HG03565 (cell line): ENCODE results near the gene FOXL3.
"Not testable (repeated sequence)": the region's sequence is repeated elsewhere in the genome, so short reads cannot be mapped to it uniquely, and the experiment has no call there.

Source experiments
- ATAC-seq: cut with Tn5 transposase; IDR thresholded peaks from one replicate; pipeline ENCODE4 v1.9.1; 2021; ENCODE audit warnings: mild to moderate bottlenecking, moderate library complexity; ENCODE audit not compliant: unreplicated experiment

Gene FOXL3

DNA sequence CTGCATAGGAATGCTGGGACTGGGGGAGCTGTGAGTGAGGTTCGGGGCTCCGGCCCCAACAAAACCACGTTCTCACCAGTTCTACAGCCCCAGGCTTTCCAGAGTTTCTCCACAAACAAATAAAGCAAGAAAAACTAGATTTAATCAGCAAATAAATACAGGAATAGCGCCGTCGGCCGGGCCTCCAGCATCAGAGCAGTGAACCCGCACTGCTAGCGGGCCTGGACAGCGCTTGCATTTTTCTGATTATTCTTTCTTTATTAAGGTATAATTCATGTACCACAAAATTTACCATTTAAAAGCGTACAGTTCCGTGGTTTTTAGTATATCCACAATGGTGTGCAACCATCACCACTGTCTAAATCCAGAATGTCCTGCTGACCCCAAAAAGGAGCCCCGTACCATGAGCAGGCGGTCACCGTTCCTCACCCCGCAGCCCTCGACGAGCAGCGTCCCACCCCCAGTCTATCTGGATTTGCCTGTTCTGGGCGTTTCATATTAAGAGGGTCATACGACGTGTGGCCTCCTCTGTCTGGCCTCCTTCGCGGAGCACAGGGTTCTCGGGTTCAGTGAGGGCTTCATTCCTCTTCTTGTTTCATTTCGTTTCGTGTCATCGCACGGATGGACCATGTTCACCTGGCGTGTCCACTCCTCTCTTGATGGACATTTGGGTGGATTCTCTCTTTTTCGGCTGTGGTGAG, 35.5 kb upstream of the FOXL3 start:
- ATAC-seq = no peak

DNA sequence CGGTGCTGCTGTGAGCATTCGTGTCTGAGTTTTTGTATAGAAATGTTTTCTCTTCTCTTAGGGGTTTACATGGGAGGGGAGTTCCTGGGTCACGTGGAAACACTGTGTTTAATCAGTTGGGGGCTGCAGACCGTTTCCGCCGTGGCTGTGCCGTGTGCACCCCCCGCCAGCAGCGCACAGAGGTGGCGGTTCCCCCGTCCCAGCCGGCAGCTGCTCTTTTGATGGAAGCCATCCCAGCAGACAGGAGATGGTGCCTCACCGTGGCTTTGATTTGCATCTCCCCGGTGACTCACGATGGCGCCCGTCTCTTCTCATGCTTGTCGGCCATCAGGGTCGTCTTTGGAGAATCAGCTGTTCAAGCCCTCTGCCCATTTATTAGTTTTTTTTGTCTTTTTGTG, 34.9 kb upstream of the FOXL3 start:
- ATAC-seq = no peak

- no peak for ATAC-seq
Observed at GRCh38 chr7:255721-256361, 34.1 kb upstream of the FOXL3 start.

DNA sequence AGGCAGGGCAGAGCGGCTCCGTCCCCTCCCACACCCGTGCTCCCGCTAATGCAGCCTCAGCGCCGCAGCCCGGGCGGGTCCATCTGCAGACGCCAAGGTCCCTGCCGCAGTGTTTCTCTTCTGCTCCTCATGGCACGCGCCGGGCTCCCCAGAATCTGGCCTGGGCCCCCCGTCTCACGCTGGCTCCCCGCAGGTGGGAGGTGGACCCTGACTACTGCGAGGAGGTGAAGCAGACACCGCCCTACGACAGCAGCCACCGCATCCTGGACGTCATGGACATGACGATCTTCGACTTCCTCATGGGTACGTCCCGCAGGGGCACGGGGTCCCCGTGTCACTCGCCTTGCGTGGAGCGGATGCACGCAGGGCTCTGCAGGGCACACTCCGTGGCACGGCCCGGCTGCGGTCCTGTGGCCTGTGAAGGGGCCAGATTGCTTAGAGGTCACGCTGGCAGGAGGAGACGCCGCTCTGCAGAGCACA, 33.5 kb upstream of the FOXL3 start:
- no peak for ATAC-seq

GRCh38 chr7:256981-257646, 32.9 kb upstream of the FOXL3 start:
- ATAC-seq = no peak

DNA sequence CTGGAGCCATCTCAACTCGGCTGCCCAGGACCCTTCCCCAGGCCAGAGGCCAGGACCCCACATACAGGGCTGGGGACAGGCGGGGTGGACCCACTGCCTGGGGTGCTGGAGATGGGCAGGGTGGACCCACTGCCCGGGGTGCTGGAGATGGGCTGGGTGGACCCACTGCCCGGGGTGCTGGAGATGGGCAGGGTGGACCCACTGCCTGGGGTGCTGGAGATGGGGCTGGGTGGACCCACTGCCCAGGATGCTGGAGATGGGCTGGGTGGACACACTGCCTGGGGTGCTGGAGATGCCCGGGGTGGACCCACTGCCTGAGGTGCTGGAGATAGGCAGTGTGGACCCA, 32.4 kb upstream of the FOXL3 start:
- no peak for ATAC-seq

DNA sequence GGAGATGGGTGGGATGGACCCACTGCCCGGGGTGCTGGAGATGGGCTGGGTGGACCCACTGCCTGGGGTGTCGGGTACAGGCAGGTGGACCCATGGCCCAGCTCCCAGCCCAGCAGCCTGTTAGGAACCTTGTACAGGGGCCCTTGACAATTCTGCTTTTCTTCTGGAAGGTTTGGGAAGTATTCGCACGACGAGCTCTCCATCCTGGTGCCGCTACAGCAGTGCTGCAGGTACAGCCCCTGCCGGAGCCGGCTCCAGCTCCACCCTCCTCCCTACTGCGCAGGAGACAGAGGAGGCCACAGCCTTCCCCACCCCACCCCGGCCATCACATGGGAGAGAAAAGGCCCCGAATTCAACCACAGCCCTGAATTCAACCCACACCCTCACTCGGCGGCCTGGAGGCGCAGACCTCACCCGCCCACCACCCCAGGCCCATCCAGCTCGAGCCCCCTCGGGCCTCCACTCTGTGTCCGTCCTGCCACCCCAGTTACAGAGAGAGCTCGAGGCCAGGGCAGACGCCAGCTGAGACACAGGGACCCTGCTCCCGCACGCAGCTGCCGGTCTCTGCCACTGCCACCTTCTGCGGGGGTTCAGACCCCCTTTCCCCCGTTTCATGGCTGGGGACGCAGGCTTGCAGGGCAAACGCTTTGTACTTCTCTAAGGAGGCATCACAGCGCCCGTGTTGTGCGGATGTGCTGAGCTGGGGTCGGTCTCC, 31.3 kb upstream of the FOXL3 start:
- ATAC-seq = no peak

- ATAC-seq = no peak
Observed at GRCh38 chr7:259191-259505, 30.8 kb upstream of the FOXL3 start.

DNA sequence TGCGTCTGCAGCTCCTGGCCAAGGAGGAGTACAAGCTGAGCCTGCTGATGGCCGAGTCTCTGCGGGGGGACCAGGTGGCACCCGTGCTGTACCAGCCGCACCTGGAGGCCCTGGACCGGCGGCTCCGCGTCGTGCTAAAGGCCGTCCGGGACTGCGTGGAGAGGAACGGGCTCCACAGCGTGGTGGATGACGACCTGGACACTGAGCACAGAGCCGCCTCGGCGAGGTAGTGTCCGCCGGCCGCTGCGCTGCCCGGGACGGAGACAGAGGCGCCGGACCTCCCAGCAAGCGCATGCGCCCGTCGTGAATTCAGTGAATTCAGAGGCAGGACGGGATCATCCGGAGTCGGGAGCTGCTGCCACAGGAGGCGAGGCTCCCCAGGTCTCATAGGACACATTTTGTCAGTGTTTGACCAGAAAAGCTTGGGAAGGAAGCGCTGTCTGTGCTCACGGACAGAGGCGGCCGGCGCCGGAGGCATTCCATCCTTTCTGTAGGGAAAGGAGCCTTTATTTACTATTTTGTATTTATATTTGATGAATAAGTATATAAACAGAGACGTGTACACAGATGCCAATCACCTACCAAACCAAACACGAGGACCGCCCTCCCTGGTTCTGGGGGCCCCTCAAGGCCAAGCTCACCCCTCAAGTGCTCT, 30.1 kb upstream of the FOXL3 start:
- ATAC-seq = no peak

DNA sequence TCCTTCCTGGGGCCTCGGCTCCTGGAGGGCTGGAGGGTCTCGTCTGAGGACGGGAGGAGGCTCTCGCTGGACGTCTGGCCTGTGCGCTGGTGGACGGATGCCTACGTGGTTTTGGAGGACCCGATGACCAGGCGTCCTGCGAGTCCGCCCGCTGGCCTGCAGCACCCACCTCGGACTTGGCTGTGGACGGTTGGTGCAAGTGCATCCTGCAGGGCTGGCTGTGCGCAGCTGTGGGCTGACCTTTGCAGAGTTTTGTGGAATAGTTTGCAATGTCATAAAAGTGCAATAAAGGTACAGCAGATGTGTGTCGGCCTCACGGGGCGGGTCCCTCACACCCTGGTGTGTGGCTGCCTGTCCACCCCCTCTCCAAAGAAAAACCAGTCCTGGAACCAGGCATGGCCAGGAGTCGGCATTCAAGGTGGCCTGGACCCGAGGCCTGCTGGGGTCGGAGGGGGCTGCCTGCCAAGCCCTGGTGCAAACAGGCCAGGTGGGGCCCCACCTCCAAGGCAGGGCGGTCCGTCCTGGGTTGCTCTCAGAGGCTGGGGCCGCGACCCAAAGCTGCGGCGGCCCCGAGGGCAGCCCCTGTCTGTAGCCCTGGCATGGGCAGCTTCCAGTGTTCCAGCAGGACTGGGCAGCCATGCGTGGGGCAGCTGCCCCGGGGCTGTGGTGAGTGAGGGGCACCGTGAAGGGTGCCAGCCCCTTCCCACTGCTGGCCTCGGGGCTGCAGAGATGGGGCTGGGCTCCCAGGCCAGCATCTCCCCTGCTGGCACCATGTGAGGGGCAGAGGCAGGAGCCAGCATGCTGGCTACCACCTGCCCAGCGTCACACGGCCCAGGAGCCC, 29.3 kb upstream of the FOXL3 start:
- ATAC-seq = no peak

DNA sequence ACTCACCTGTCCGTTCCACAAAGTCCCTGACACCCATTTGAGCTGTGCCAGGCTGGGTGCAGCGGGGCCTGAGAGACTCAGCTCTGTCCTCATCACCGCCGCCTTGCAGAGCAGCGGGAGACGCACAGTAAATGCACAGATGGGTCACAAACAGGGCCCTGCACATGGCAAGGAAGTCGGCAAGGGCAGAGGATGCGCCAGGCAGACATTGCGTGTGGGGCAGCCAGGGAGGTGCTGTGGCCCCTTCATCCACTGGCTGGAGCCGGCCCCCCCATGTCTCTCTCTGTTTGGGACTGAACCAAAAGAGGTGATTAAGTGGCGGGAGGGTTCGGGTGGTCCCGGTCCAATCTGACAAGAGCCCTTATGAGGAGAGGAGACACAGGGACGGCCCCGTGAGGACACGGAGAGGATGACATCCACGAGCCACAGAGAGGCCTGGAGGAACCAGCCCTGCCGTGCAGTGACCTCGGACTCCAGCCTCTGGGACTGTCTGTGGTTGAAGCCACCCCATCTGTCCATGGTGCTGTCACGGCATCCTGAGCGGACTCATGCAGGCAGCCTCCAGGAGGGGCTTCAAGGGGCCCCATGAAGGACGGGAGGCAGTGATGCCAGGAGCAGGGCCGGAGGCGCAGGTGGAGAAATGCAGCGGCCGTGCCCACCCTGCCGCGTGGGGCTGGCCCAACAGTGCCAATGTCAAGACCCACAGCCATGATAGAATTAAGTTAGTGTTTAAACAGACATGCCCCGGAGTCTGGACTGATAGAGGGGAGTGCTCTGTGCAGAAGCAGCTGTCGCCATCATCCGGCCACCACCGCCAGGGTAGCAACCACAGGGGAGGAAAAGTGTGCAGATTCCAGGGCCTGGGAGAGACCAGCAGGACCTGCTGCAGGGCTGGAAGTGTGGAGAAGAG, 28.4 kb upstream of the FOXL3 start:
- no peak for ATAC-seq

GRCh38 chr7:262251-262572, 27.8 kb upstream of the FOXL3 start:
- ATAC-seq = no peak

DNA sequence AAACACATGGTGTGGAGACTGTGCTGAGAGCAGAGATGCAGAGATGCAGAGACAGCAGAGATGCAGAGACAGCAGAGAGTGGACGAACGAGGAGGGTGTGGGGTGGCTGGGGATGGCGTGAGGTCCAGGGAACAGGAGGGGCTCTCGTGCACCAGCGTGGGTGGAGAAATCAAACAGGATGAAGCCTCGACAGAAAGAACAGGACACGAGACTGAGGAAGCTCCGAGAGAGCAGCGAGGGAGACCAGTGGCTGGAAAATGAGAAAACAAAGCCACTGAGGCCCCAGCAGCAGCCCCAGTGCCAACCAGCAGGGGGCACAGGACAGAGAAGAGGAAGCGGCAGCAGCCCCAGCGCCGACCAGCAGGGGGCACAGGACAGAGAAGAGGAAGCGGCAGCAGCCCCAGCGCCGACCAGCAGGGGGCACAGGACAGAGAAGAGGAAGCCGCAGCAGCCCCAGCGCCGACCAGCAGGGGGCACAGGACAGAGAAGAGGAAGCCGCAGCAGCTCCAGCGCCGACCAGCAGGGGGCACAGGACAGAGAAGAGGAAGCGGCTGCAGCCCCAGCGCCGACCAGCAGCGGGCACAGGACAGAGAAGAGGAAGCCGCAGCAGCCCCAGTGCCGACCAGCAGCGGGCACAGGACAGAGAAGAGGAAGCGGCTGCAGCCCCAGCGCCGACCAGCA, 27.2 kb upstream of the FOXL3 start:
- not testable (repeated sequence) for ATAC-seq

GRCh38 chr7:263483-264351, 26.3 kb upstream of the FOXL3 start:
- not testable (repeated sequence) for ATAC-seq

GRCh38 chr7:264541-265191, 25.3 kb upstream of the FOXL3 start:
- ATAC-seq = no peak

DNA sequence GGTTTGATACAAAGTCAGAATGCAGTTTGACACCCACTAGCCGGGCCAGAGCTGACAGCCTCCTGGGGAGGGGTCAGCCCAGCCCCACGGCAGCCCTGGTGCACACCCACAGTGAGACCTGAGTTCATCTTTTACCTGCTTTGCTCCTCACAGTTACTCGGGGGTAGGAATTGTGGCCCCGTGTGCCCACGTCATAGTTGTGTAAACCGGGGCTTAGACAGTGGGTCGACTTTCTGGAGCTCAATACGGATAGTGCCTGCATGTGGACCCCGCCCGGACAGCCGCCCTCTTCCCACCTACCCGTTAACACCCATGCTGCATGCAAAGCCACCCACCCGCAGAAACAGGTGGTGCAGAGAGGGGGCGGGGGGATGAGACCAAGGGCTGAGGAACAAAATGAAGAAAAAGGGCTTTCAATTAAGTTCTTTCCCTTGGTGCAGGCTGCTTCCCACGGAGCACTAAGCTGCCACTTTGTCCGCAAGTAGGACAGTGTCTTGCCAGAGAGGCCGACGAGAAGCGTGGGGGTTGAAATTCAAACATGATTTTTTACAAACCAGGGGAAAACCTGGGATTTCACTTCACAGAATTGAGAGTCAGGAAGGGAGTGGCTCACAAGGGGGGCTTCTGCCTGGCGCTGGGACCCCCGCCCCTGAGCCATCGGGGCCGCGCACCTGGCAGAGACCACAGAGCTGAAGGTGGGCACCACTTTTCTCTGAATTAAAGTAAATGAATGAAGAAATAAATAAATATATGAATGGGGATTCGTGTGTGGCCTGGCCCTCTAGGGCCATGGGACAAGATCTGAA, 24.6 kb upstream of the FOXL3 start:
- ATAC-seq = no peak
